ENCODE data around the gene ARFGEF2. TPM values are rescaled to one million over a fixed set of nuclear protein-coding genes. Genes with fewer than 3 reads are reported as not detected.
"Not testable (repeated sequence)": the region's sequence is repeated elsewhere in the genome, so short reads cannot be mapped to it uniquely, and the experiment has no call there.

ARFGEF2 gene

GRCh38 chr20:49078310-49078709 is 156.8 kb downstream of the ARFGEF2 start:
- Histone ChIP-seq H3K4me2 (ENCODE audit: low read length, poor library complexity, severe bottlenecking) (no peak overlapping the region), H3K27ac (ENCODE audit: low read length, poor library complexity, severe bottlenecking) (no peak overlapping the region), H3K9ac (ENCODE audit: low read length) (no peak overlapping the region), H3K18ac (ENCODE audit: low read depth in 1 of 2, low read length in 2 of 2) (no peak overlapping the region), H3K27me3 (ENCODE audit: control insufficient read depth in 1 of 2, insufficient read depth in 1 of 2, low read length in 2 of 2) (no peaks in the 10 kb centered on the region), H3K4me1 (ENCODE audit: control insufficient read depth, insufficient read depth, low read depth, low read length) (peaks cover 3% of the 10 kb centered on the region), H2BK120ac (ENCODE audit: low read depth, low read length) (no peak overlapping the region), H3K4me3 (ENCODE audit: insufficient read depth in 1 of 2, low read depth in 1 of 2, low read length in 2 of 2) (no peak overlapping the region), H3K14ac (ENCODE audit: low read length in 2 of 2) (no peak overlapping the region), H4K91ac (ENCODE audit: low read length) (no peak overlapping the region), H2BK15ac (ENCODE audit: low read depth, poor library complexity, severe bottlenecking) (no peak overlapping the region), H2BK12ac (ENCODE audit: low read length in 2 of 2) (no peak overlapping the region), H4K8ac (ENCODE audit: low read length) (no peak overlapping the region), H2AK5ac (ENCODE audit: low read length, severe bottlenecking) (no peak overlapping the region), H3K36me3 (ENCODE audit: control insufficient read depth in 1 of 2, insufficient read depth in 2 of 2, low read depth in 1 of 2, low read length in 2 of 2) (peaks cover 35 to 92% of the 10 kb centered on the region in 2 experiments), H3K23ac (ENCODE audit: low read length in 2 of 2) (no peak overlapping the region), H3K79me1 (replicated peaks; ENCODE audit: low read length, poor library complexity, severe bottlenecking) (peaks cover 21% of the 10 kb centered on the region), H3K9me3 (ENCODE audit: control insufficient read depth, low read length) (no peaks in the 10 kb centered on the region), H3K4ac (ENCODE audit: low read depth in 1 of 2, low read length in 2 of 2) (no peak overlapping the region), H2BK5ac (ENCODE audit: low read depth, low read length, poor library complexity, severe bottlenecking) (no peak overlapping the region), H2AFZ (ENCODE audit: low read depth, low read length) (no peak overlapping the region)
- DNase-seq = no peak
- 100% methylated on average over 1 of the region's 3 CpGs for WGBS

DNA sequence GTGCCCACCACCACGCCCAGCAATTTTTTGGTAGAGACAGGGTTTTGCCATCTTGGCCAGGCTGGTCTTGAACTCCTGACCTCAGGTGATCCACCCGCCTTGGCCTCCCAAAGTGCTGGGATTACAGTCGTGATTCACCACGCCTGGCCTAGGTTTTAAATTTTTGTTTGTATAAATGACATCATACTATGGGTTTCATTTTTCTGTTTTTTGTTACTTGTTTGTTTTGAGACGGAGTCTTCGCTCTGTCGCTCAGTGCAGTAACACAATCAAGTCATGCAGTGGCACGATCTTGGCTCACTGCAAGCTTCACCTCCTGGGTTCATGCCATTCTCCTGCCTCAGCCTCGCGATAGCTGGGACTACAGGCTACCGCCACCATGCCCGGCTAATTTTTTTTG is 160.8 kb downstream of the ARFGEF2 start:
- not testable (repeated sequence) for H3K18ac ChIP-seq (ENCODE audit: low read depth in 1 of 2, low read length in 2 of 2); H3K4ac ChIP-seq (ENCODE audit: low read depth in 1 of 2, low read length in 2 of 2); DNase-seq; H3K14ac ChIP-seq (ENCODE audit: low read length in 2 of 2); H2BK120ac ChIP-seq (ENCODE audit: low read depth, low read length); H2BK15ac ChIP-seq (ENCODE audit: low read depth, poor library complexity, severe bottlenecking); H2AK5ac ChIP-seq (ENCODE audit: low read length, severe bottlenecking); H3K9ac ChIP-seq (ENCODE audit: low read length); H2BK5ac ChIP-seq (ENCODE audit: low read depth, low read length, poor library complexity, severe bottlenecking); H3K27ac ChIP-seq (ENCODE audit: low read length, poor library complexity, severe bottlenecking); H2AFZ ChIP-seq (ENCODE audit: low read depth, low read length); H3K4me1 ChIP-seq (ENCODE audit: control insufficient read depth, insufficient read depth, low read depth, low read length); H3K4me3 ChIP-seq (ENCODE audit: insufficient read depth in 1 of 2, low read depth in 1 of 2, low read length in 2 of 2); H3K4me2 ChIP-seq (ENCODE audit: low read length, poor library complexity, severe bottlenecking); H4K8ac ChIP-seq (ENCODE audit: low read length); H4K91ac ChIP-seq (ENCODE audit: low read length); H2BK12ac ChIP-seq (ENCODE audit: low read length in 2 of 2); H3K27me3 ChIP-seq (ENCODE audit: control insufficient read depth in 1 of 2, insufficient read depth in 1 of 2, low read length in 2 of 2); H3K9me3 ChIP-seq (ENCODE audit: control insufficient read depth, low read length); H3K23ac ChIP-seq (ENCODE audit: low read length in 2 of 2)
- 96% methylated on average over 12 of the region's 12 CpGs for WGBS
- peaks cover 35 to 89% of the 10 kb centered on the region in 2 experiments for H3K36me3 ChIP-seq (ENCODE audit: control insufficient read depth in 1 of 2, insufficient read depth in 2 of 2, low read depth in 1 of 2, low read length in 2 of 2)
- peaks cover 26% of the 10 kb centered on the region for H3K79me1 ChIP-seq (replicated peaks; ENCODE audit: low read length, poor library complexity, severe bottlenecking)

Small RNA genes lying within 50 kb of the gene (small RNA-seq; reads per million reads assigned to genes)
- gene SNAP23P1 (ENCODE audit: low read depth) = not detected
